GM12878 (cell line): ENCODE results near the gene MBD6. TPM values are rescaled to one million over a fixed set of nuclear protein-coding genes. Genes with fewer than 3 reads are reported as not detected.

Experiments
- ATAC-seq: fragments of 200-7000 bp; cut with Tn5 transposase; 3 replicates; pipeline ENCODE4 v1.9.1; 2020; ENCODE audit warnings: mild to moderate bottlenecking, moderate library complexity
- BruUV-seq: library from RNA; stranded (reverse); fragments of 400-500 nt; replicated peaks from 2 replicates; lab custom pipeline; 2021; lab: Mats Ljungman, UMichigan
- CTCF ChIA-PET: fragments of 300-600 bp; sonication (Branson Sonifier 250); formaldehyde crosslinking; extraction: SDS; loops from one replicate; lab custom pipeline; 2021; ENCODE audit warnings: inconsistent platforms; lab: Yijun Ruan, JAX
- POLR2A ChIA-PET: fragments of 350-600 bp; formaldehyde crosslinking; extraction: SDS; loops from one replicate; lab custom pipeline; 2021; ENCODE audit warnings: inconsistent platforms; lab: Charles Lee
- RAD21 ChIA-PET: fragments of 300-600 bp; sonication (Branson Sonifier 250); formaldehyde crosslinking; loops from one replicate; lab custom pipeline; 2023; ENCODE audit warnings: antibody characterized with exemption; ENCODE audit not compliant: unreplicated experiment; lab: Charles Lee
- SMC1A ChIA-PET: fragments of 300-600 bp; sonication (Branson Sonifier 250); formaldehyde crosslinking; loops from one replicate; lab custom pipeline; 2023; ENCODE audit not compliant: unreplicated experiment, uncharacterized antibody; lab: Charles Lee
- DNase-seq: peaks from one replicate; pipeline ENCODE4 v3.0.0-alpha.2; 2011; ENCODE audit warnings: low read depth, low spot score
- FAIRE-seq: peaks from 3 replicates; lab custom pipeline; 2011; peaks lifted over from hg19 to GRCh38; lab: Jason Lieb, UNC
- H2AFZ ChIP-seq: 2 replicates; pipeline ENCODE4 v1.6.0; 2011; ENCODE audit warnings: low read depth, low read length, control low read depth; ENCODE audit not compliant: control insufficient read depth
- H3K27ac ChIP-seq: 2 replicates; pipeline ENCODE4 v1.5.1; 2011; ENCODE audit warnings: control low read depth; ENCODE audit not compliant: control insufficient read depth, insufficient read depth
- H3K27me3 ChIP-seq, 2 experiments: replicated peaks in 1 of 2; 2 replicates each; pipeline versions ENCODE4 v1.6.0 to v1.6.1; 2011; ENCODE audit warnings: low read length in 1 of 2; ENCODE audit not compliant: control insufficient read depth in 2 of 2, insufficient read depth in 2 of 2
- H3K36me3 ChIP-seq, 2 experiments: 2 replicates each; pipeline ENCODE4 v1.5.1; 2011; ENCODE audit warnings: low read length in 1 of 2; ENCODE audit not compliant: control insufficient read depth in 2 of 2, insufficient read depth in 2 of 2
- H3K4me1 ChIP-seq: 2 replicates; pipeline ENCODE4 v1.6.1; 2011; ENCODE audit warnings: mild to moderate bottlenecking, low read length, moderate library complexity, mixed read lengths; ENCODE audit not compliant: control insufficient read depth, insufficient read depth
- H3K4me2 ChIP-seq: 2 replicates; pipeline ENCODE4 v1.6.0; 2011; ENCODE audit warnings: control low read depth; ENCODE audit not compliant: control insufficient read depth, insufficient read depth
- H3K4me3 ChIP-seq: fragments of 200-600 bp; sonication (generic); 2 replicates; pipeline ENCODE4 v1.5.1; 2016
- H3K79me2 ChIP-seq: 2 replicates; pipeline ENCODE4 v1.6.0; 2011; ENCODE audit warnings: low read length; ENCODE audit not compliant: control insufficient read depth, insufficient read depth
- H3K9ac ChIP-seq: 2 replicates; pipeline ENCODE4 v1.8.0; 2011; ENCODE audit warnings: low read length, control low read depth, mixed read lengths; ENCODE audit not compliant: control insufficient read depth, insufficient read depth
- H3K9me3 ChIP-seq: replicated peaks from 3 replicates; pipeline ENCODE4 v1.5.1; 2011; ENCODE audit warnings: mild to moderate bottlenecking, low read length; ENCODE audit not compliant: control insufficient read depth, insufficient read depth
- H4K20me1 ChIP-seq: 2 replicates; pipeline ENCODE4 v1.6.0; 2011; ENCODE audit not compliant: control insufficient read depth, insufficient read depth
- BHLHE40 ChIP-seq, 2 experiments: fragments of 450-650 bp in 1 of 2; IDR thresholded peaks; 2 replicates each; pipeline ENCODE4 v1.6.1; 2011 to 2017; ENCODE audit warnings: low read depth in 2 of 2, borderline replicate concordance in 1 of 2, improper control_type of control experiment in 1 of 2, low read length in 1 of 2, mild to moderate bottlenecking in 1 of 2
- ETV6 ChIP-seq, 2 experiments: fragments of 450-650 bp in 1 of 2; IDR thresholded peaks in 1 of 2; conservative IDR thresholded peaks in 1 of 2; 2 replicates each; pipeline ENCODE4 v1.6.1; 2014; ENCODE audit warnings: antibody characterized with exemption in 1 of 2, borderline replicate concordance in 1 of 2, low read depth in 1 of 2, mild to moderate bottlenecking in 1 of 2, moderate library complexity in 1 of 2
- GATAD2B ChIP-seq: fragments of 450-650 bp; conservative IDR thresholded peaks from 2 replicates; pipeline ENCODE4 v1.6.1; 2017; ENCODE audit warnings: low read depth, mild to moderate bottlenecking, moderate library complexity
- HCFC1 ChIP-seq: fragments of 150-350 bp; IDR thresholded peaks from 2 replicates; pipeline ENCODE4 v1.6.1; 2014; ENCODE audit warnings: low read length
- JUND ChIP-seq: IDR thresholded peaks from 2 replicates; pipeline ENCODE4 v1.6.1; 2012; ENCODE audit warnings: low read depth, mild to moderate bottlenecking, low read length, improper control_type of control experiment, moderate library complexity
- KDM1A ChIP-seq: fragments of 200-600 bp; sonication (generic); IDR thresholded peaks from 2 replicates; pipeline ENCODE4 v1.6.1; 2016; ENCODE audit warnings: borderline replicate concordance
- MXI1 ChIP-seq: fragments of 150-350 bp; IDR thresholded peaks from 2 replicates; pipeline ENCODE4 v1.6.1; 2011; ENCODE audit warnings: low read depth, mild to moderate bottlenecking, inconsistent platforms, low read length, improper control_type of control experiment
- PAX5 ChIP-seq: IDR thresholded peaks from 2 replicates; pipeline ENCODE4 v1.6.1; 2011; ENCODE audit warnings: low read depth, low read length, borderline replicate concordance
- TARDBP ChIP-seq: IDR thresholded peaks from 2 replicates; pipeline ENCODE4 v1.6.1; 2016; ENCODE audit warnings: borderline replicate concordance
- ZBED1 ChIP-seq: IDR thresholded peaks from 2 replicates; pipeline ENCODE4 v1.6.1; 2016; ENCODE audit warnings: borderline replicate concordance
- WGBS: methylation state at CpG from one replicate; pipeline ENCODE4 v1.1.6; 2016; ENCODE audit warnings: low lambda C conversion rate; ENCODE audit not compliant: insufficient replicate concordance, insufficient coverage; ENCODE audit errors: missing lambda C conversion rate; 5-methylcytosine and 5-hydroxymethylcytosine counted together
- in situ Hi-C: fragments of 300-500 bp; cut with MboI; formaldehyde crosslinking; loops from 9 replicates; pipeline ENCODE4 v1.14.3; 2018; ENCODE audit warnings: mixed read lengths
- intact Hi-C: fragments of 100-400 bp; cut with micrococcal nuclease; formaldehyde crosslinking; loops from one replicate; pipeline ENCODE4 v1.14.2; 2022; ENCODE audit not compliant: unreplicated experiment
- polyA plus RNA-seq, 11 experiments: library from polyadenylated mRNA; depleted of rRNA in 4 of 11; unstranded in 6 of 11; stranded (reverse) in 5 of 11; fragments of >200 nt; fragmentation: Nextera tagmentation in 4 of 11; fragmentation: Illumina TruSeq in 1 of 11; extraction: Ambion mirVana in 4 of 11; extraction: Trizol in 1 of 11; gene quantifications; 1 replicate in 1 of 11; 2 replicates in 10 of 11; pipeline versions ENCODE4 v1.2.1 to v1.2.3, GENCODE V29; 2011 to 2016; ENCODE audit warnings: inconsistent platforms in 2 of 11, missing spikeins in 2 of 11, low read depth in 1 of 11
- total RNA-seq, 4 experiments: library from RNA; depleted of rRNA in 3 of 4; stranded (reverse); fragments of >200 nt in 3 of 4; fragmentation: Illumina TruSeq in 1 of 4; extraction: Trizol in 1 of 4; gene quantifications; 2 replicates each; pipeline versions ENCODE4 v1.2.1 to v1.2.3, GENCODE V29; 2013 to 2021
- TF ChIP-seq, protein P1 (sequence below): IDR thresholded peaks from 2 replicates; pipeline ENCODE4 v1.6.1; 2011; ENCODE audit warnings: mild to moderate bottlenecking, low read depth, low read length, moderate library complexity; ENCODE audit not compliant: insufficient replicate concordance
- TF ChIP-seq, protein P2 (sequence below): fragments of 450-650 bp; conservative IDR thresholded peaks from 2 replicates; pipeline ENCODE4 v1.6.1; 2017; ENCODE audit warnings: mild to moderate bottlenecking, moderate library complexity

MBD6 gene
- total and polyA plus RNA-seq, 10 of the 15 experiments (the other 5 are each of a cell fraction or from before 2014, with no cell fraction given), result 1.5 to 52.7 (median 6.8) TPM

DNA sequence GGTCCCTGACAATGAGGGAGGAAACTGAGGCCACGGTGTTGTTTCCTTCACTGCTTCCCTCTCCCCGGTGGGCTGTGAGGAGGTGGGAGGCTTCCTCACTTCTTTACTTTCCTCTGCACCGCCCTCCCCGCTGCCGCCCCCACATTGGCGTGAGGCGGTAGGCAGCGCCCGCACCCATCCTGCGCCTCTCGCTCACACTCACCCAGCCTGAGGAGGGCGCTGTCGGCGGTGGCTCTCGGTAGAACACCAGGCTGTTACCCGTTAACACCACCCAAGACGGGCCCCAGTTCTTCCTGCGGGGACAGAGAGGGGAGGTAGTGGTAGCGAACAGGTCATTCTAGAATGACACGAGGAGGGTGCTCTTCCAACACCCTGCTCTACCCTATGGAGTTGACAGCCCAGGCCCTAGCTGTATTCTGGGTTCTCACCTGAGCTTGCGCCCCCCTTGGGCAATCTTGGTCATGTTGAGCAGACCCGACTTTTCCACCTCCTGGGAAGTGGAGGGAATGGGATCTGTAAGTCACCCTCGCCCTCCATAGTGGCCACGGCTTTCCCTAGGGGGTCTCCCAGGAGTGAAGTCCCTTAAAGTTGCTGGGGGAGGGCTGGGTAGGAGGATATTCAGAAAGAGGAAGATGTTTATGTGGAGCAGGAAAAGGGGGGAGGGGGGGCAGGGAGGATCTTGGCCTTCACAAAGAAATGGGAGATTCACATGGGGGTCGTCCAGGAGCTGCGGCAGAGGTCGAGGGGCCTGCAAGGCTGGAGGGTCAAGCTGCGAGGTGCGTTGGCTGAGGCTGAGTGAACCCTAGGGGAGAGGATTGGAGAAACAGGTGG is 46.2 kb upstream of the MBD6 start (continued):
- TF ChIP-seq ZBED1 (no peak), JUND (no peak), ETV6 (conservative IDR thresholded peaks at IDR 0.05 in 1 of 2, IDR thresholded peaks at IDR 0.05 in 1 of 2; ENCODE audit: borderline replicate concordance in 1 of 2, low read depth in 1 of 2) (no peak), BHLHE40 (IDR thresholded peaks at IDR 0.05; ENCODE audit: borderline replicate concordance in 1 of 2, low read depth in 2 of 2, low read length in 1 of 2) (peak in 1 of 2 experiments; percentile 66; a peak in 1 of 4 replicates), KDM1A (no peak), TARDBP (no peak), HCFC1 (peak; percentile 32; the same call in 1 of the 2 replicates)
- TF ChIP-seq, all 136 proteins: peak for 36

DNA sequence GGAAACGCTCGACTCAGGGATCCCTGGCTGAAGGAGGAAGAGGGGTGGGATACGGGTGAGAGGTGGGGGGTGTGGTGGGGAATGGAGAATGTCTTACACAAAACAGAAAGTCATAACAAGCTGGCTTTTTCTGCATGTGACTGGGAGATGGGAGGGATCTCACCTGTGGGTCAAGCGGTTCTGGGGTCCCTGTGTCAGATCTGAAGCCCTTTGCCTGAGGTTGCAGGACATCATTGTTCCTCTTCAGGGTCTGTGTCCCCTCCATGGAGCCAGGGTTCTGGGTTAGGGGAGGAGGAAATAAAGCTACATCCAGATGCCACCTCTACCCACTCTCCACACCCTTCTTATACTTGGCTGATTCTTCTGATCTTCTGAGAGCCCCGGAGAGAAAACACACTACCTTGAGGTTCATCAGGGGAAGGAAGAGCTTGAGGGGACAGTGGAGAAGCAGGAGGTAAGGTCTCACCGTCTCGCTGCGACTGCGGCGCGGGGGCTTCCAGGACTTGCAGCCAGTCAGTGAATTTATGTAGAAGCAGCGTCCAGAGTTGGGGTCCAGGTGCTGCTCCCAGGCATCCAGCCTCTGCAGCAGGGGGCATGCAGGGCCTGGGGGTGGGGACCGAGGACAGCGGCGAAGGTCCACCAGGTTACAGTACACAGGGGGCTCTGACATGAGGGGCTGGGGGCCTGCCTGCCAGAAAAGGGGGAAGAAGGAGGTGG is 45.5 kb upstream of the MBD6 start:
- no peak for DNase-seq
- peak; percentile 11 for ATAC-seq
- WGBS, result under 1% methylated on average over 12 of the region's 15 CpGs
- TSS peak; percentile 63 for BruUV-seq
- intact Hi-C loops (loop anchor here (5.0 to 10.0 kb wide), 2 partner anchors 45 to 278 kb away; partner anchors contain the start of genes CDK4, DDIT3, MARCHF9 and MBD6), in situ Hi-C loops (no loop called here)
- H3K36me3 ChIP-seq, result peaks cover 1 to 21% of the 10 kb centered on the region in 2 experiments
- peak overlapping the region; percentile 85 for H3K27ac ChIP-seq
- POLR2A ChIA-PET, result interaction anchor here (0.6 to 2.5 kb wide), 14 partner anchors 9 to 268 kb away, joined by 3 to 16 read pairs (median 7); partner anchors contain the start of genes DCTN2, DDIT3, INHBE and TSPAN31
- peak overlapping the region; percentile 92 for H3K4me3 ChIP-seq
- peaks cover 34% of the 10 kb centered on the region for H3K4me1 ChIP-seq
- peak overlapping the region; percentile 99 for H3K4me2 ChIP-seq
- RAD21 ChIA-PET, result interaction anchor here (0.6 to 2.0 kb wide), 15 partner anchors 10 to 1660 kb away, joined by 3 to 15 read pairs (median 4); partner anchors contain the start of genes DCTN2, DDIT3, GLI1 and INHBE
- TF ChIP-seq, protein P1, sequence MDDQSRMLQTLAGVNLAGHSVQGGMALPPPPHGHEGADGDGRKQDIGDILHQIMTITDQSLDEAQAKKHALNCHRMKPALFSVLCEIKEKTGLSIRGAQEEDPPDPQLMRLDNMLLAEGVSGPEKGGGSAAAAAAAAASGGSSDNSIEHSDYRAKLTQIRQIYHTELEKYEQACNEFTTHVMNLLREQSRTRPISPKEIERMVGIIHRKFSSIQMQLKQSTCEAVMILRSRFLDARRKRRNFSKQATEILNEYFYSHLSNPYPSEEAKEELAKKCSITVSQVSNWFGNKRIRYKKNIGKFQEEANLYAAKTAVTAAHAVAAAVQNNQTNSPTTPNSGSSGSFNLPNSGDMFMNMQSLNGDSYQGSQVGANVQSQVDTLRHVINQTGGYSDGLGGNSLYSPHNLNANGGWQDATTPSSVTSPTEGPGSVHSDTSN, result no peak
- TF ChIP-seq PAX5, result 0 out of 2 replicates have a peak, but pooled peaks have one; percentile 32
- 0 out of 2 replicates have a peak, but pooled peaks have one; percentile 13 for TF ChIP-seq MXI1
- TF ChIP-seq, protein P2, sequence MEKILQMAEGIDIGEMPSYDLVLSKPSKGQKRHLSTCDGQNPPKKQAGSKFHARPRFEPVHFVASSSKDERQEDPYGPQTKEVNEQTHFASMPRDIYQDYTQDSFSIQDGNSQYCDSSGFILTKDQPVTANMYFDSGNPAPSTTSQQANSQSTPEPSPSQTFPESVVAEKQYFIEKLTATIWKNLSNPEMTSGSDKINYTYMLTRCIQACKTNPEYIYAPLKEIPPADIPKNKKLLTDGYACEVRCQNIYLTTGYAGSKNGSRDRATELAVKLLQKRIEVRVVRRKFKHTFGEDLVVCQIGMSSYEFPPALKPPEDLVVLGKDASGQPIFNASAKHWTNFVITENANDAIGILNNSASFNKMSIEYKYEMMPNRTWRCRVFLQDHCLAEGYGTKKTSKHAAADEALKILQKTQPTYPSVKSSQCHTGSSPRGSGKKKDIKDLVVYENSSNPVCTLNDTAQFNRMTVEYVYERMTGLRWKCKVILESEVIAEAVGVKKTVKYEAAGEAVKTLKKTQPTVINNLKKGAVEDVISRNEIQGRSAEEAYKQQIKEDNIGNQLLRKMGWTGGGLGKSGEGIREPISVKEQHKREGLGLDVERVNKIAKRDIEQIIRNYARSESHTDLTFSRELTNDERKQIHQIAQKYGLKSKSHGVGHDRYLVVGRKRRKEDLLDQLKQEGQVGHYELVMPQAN, result no peak
- TF ChIP-seq GATAD2B, result no peak
- no peak for FAIRE-seq
- SMC1A ChIA-PET, result interaction anchor here (0.6 to 2.2 kb wide), 11 partner anchors 9 to 157 kb away, joined by 3 to 18 read pairs (median 5); partner anchors contain the start of genes DCTN2, DDIT3 and GLI1
- CTCF ChIA-PET, result interaction anchor here (0.6 to 8.1 kb wide), 17 partner anchors 9 to 841 kb away, joined by 3 to 114 read pairs (median 5); partner anchors contain the start of genes DDIT3, GLI1 and INHBE
- H3K27me3 ChIP-seq, result no peaks in the 10 kb centered on the region
- peaks cover 44% of the 10 kb centered on the region for H3K79me2 ChIP-seq
- peak overlapping the region; percentile 74 for H3K9ac ChIP-seq
- peak overlapping the region; percentile 76 for H2AFZ ChIP-seq
- H4K20me1 ChIP-seq, result no peaks in the 10 kb centered on the region
- H3K9me3 ChIP-seq, result no peaks in the 10 kb centered on the region
